Suppressor macrophage (primary cell): ENCODE results near the gene ADAMTS17.
"Not testable (repeated sequence)": the region's sequence is repeated elsewhere in the genome, so short reads cannot be mapped to it uniquely, and the experiment has no call there.

ENCODE experiments used
- DNase-seq, 4 experiments: peaks; one replicate each; pipeline ENCODE4 v3.0.0-alpha.2; 2020 to 2022

Gene ADAMTS17

GRCh38 chr15:100106732-100107131, 235.0 kb downstream of the ADAMTS17 start:
- no peak for DNase-seq

- DNase-seq, result no peak
Observed at GRCh38 chr15:100105101-100105500, 236.7 kb downstream of the ADAMTS17 start.

- DNase-seq, result no peak
Observed at GRCh38 chr15:100104245-100104644, 237.5 kb downstream of the ADAMTS17 start.

- DNase-seq, result no peak
Observed at GRCh38 chr15:100103828-100104227, 237.9 kb downstream of the ADAMTS17 start.

GRCh38 chr15:100101426-100102089, 240.2 kb downstream of the ADAMTS17 start:
- DNase-seq, result no peak

- DNase-seq, result no peak
Observed at GRCh38 chr15:100100926-100101325, 240.8 kb downstream of the ADAMTS17 start.

GRCh38 chr15:100099976-100100375, 241.8 kb downstream of the ADAMTS17 start:
- no peak for DNase-seq

GRCh38 chr15:100098705-100099104, 243.1 kb downstream of the ADAMTS17 start:
- DNase-seq, result no peak

GRCh38 chr15:100097342-100098127, 244.2 kb downstream of the ADAMTS17 start:
- DNase-seq, result no peak

GRCh38 chr15:100096700-100097099, 245.1 kb downstream of the ADAMTS17 start:
- DNase-seq, result no peak

GRCh38 chr15:100096248-100096600, 245.6 kb downstream of the ADAMTS17 start:
- no peak for DNase-seq

- DNase-seq, result no peak
Observed at GRCh38 chr15:100095541-100096247, 246.1 kb downstream of the ADAMTS17 start.

GRCh38 chr15:100094127-100094510, 247.7 kb downstream of the ADAMTS17 start:
- DNase-seq, result no peak

GRCh38 chr15:100093211-100094126, 248.3 kb downstream of the ADAMTS17 start:
- no peak for DNase-seq

GRCh38 chr15:100092034-100092433, 249.7 kb downstream of the ADAMTS17 start:
- DNase-seq, result no peak

- DNase-seq, result no peak
Observed at GRCh38 chr15:100090411-100090810, 251.4 kb downstream of the ADAMTS17 start.

- not testable (repeated sequence) for DNase-seq
Observed at GRCh38 chr15:100084042-100084821, 257.5 kb downstream of the ADAMTS17 start.

- DNase-seq, result no peak
Observed at GRCh38 chr15:100083572-100083971, 258.2 kb downstream of the ADAMTS17 start.

- DNase-seq, result no peak
Observed at GRCh38 chr15:100082761-100083402, 258.9 kb downstream of the ADAMTS17 start.

GRCh38 chr15:100081454-100081853, 260.3 kb downstream of the ADAMTS17 start:
- DNase-seq, result no peak
